HCT116 (cell line): ENCODE results near the gene MAML2. TPM values are rescaled to one million over a fixed set of nuclear protein-coding genes. Genes with fewer than 3 reads are reported as not detected.

Experiments
- ATAC-seq: fragments of 200-7000 bp; cut with Tn5 transposase; 2 replicates; pipeline ENCODE4 v1.9.1; 2020; ENCODE audit warnings: mild to moderate bottlenecking, moderate library complexity
- BruUV-seq: library from RNA; stranded (reverse); fragments of 400-500 nt; replicated peaks from 2 replicates; lab custom pipeline; 2021; lab: Mats Ljungman, UMichigan
- CTCF ChIA-PET: fragments of 300-600 bp; sonication (Branson Sonifier 250); formaldehyde crosslinking; loops from one replicate; lab custom pipeline; 2021; ENCODE audit warnings: antibody characterized with exemption; lab: Charles Lee
- POLR2A ChIA-PET: fragments of 300-600, 350-600 bp; sonication (Branson Sonifier 250); formaldehyde crosslinking; loops from one replicate; lab custom pipeline; 2021; ENCODE audit warnings: antibody characterized with exemption; lab: Charles Lee
- RAD21 ChIA-PET, 2 experiments: fragments of 300-600 bp; sonication (Branson Sonifier 250); formaldehyde crosslinking; loops; one replicate each; lab custom pipeline; 2023; ENCODE audit warnings: low total read pairs in 2 of 2; ENCODE audit not compliant: uncharacterized antibody in 2 of 2, unreplicated experiment in 2 of 2, low non-redundant PET in 1 of 2; lab: Charles Lee
- DNase-seq: peaks from one replicate; pipeline ENCODE4 v3.0.0-alpha.2; 2010; ENCODE audit warnings: low read depth, low spot score
- H2AFZ ChIP-seq: fragments of 200-600 bp; shearing (Covaris generic), sonication (generic); 2 replicates; pipeline ENCODE4 v1.6.1; 2017; ENCODE audit warnings: low read depth, mixed run types, mixed read lengths, antibody characterized with exemption, low read length; ENCODE audit not compliant: poor library complexity, severe bottlenecking
- H3K27ac ChIP-seq: 2 replicates; pipeline ENCODE4 v1.5.1; 2012; ENCODE audit warnings: low read depth, low read length
- H3K27me3 ChIP-seq: fragments of 200-600 bp; sonication (generic); 2 replicates; pipeline ENCODE4 v1.6.1; 2016; ENCODE audit warnings: mixed run types, low read length, mixed read lengths; ENCODE audit not compliant: insufficient read depth
- H3K36me3 ChIP-seq, 2 experiments: fragments of 200-500 bp in 1 of 2; fragments of 200-600 bp in 1 of 2; sonication (Bioruptor generic) in 1 of 2; sonication (generic) in 1 of 2; 2 replicates each; pipeline versions ENCODE4 v1.5.1 to v1.6.1; 2014 to 2016; ENCODE audit warnings: low read length in 2 of 2, inconsistent platforms in 1 of 2, mixed read lengths in 1 of 2, mixed run types in 1 of 2; ENCODE audit not compliant: insufficient read depth in 2 of 2, control insufficient read depth in 1 of 2
- H3K4me1 ChIP-seq, 2 experiments: fragments of 200-600 bp in 1 of 2; sonication (generic) in 1 of 2; 2 replicates each; pipeline versions ENCODE4 v1.5.1 to v1.6.1; 2012 to 2017; ENCODE audit warnings: low read length in 2 of 2, inconsistent platforms in 1 of 2, mild to moderate bottlenecking in 1 of 2, mixed read lengths in 1 of 2, mixed run types in 1 of 2, moderate library complexity in 1 of 2; ENCODE audit not compliant: insufficient read depth in 2 of 2, control insufficient read depth in 1 of 2
- H3K4me2 ChIP-seq: fragments of 200-600 bp; sonication (generic); 2 replicates; pipeline ENCODE4 v1.6.1; 2017; ENCODE audit warnings: mixed run types, low read length, mixed read lengths
- H3K4me3 ChIP-seq, 2 experiments: fragments of 200-600 bp in 1 of 2; sonication (generic) in 1 of 2; replicated peaks in 1 of 2; 2 replicates each; pipeline ENCODE4 v1.5.1; 2011 to 2016; ENCODE audit warnings: low read length in 2 of 2, control low read depth in 1 of 2, low read depth in 1 of 2, mild to moderate bottlenecking in 1 of 2, mixed read lengths in 1 of 2, mixed run types in 1 of 2
- H3K79me2 ChIP-seq: fragments of 200-600 bp; sonication (generic); 2 replicates; pipeline ENCODE4 v1.6.1; 2017; ENCODE audit warnings: mild to moderate bottlenecking, mixed run types, low read length, moderate library complexity, mixed read lengths; ENCODE audit not compliant: insufficient read depth
- H3K9ac ChIP-seq: fragments of 200-600 bp; sonication (generic); 2 replicates; pipeline ENCODE4 v1.6.1; 2016; ENCODE audit warnings: low read length, mixed read lengths
- H3K9me2 ChIP-seq: fragments of 200-600 bp; sonication (generic), shearing (Covaris generic); 2 replicates; pipeline ENCODE4 v1.6.1; 2017; ENCODE audit warnings: mixed run types, mild to moderate bottlenecking, moderate library complexity; ENCODE audit not compliant: insufficient read depth
- H3K9me3 ChIP-seq, 2 experiments: fragments of 200-500 bp in 1 of 2; fragments of 200-600 bp in 1 of 2; sonication (Bioruptor generic) in 1 of 2; sonication (generic) in 1 of 2; 2 replicates each; pipeline ENCODE4 v1.6.1; 2014 to 2017; ENCODE audit warnings: low read length in 2 of 2, mixed read lengths in 2 of 2, inconsistent platforms in 1 of 2, low read depth in 1 of 2, mild to moderate bottlenecking in 1 of 2, mixed run types in 1 of 2, moderate library complexity in 1 of 2; ENCODE audit not compliant: control insufficient read depth in 1 of 2, insufficient read depth in 1 of 2
- H4K20me1 ChIP-seq: fragments of 200-600 bp; sonication (generic), shearing (Covaris generic); 2 replicates; pipeline ENCODE4 v1.6.1; 2017; ENCODE audit warnings: mixed run types, mild to moderate bottlenecking, moderate library complexity; ENCODE audit not compliant: insufficient read depth
- EGR1 ChIP-seq: IDR thresholded peaks from 2 replicates; pipeline ENCODE4 v1.6.1; 2012; ENCODE audit warnings: low read depth
- SIN3A ChIP-seq: IDR thresholded peaks from 2 replicates; pipeline ENCODE4 v1.6.1; 2012; ENCODE audit warnings: low read depth
- SRF ChIP-seq: IDR thresholded peaks from 2 replicates; pipeline ENCODE4 v1.6.1; 2012; ENCODE audit warnings: low read depth
- YY1 ChIP-seq: IDR thresholded peaks from 2 replicates; pipeline ENCODE4 v1.6.1; 2011; ENCODE audit warnings: low read length, low read depth, moderate library complexity, mild to moderate bottlenecking; ENCODE audit not compliant: insufficient replicate concordance; ENCODE audit errors: extremely low read depth
- intact Hi-C: fragments of 100-400 bp; cut with micrococcal nuclease; formaldehyde crosslinking; loops from 2 replicates; pipeline ENCODE4 v1.10.0; 2022
- total RNA-seq: library from RNA; stranded (reverse); gene quantifications from one replicate; pipeline ENCODE4 v1.2.1, GENCODE V29; 2021; ENCODE audit not compliant: unreplicated experiment
- TF ChIP-seq, protein P1 (sequence below), 3 experiments: fragments of 200-600 bp in 1 of 3; sonication (generic) in 1 of 3; IDR thresholded peaks in 2 of 3; conservative IDR thresholded peaks in 1 of 3; 2 replicates each; pipeline ENCODE4 v1.5.1; 2012 to 2017; ENCODE audit warnings: low read depth in 2 of 3, low read length in 2 of 3, antibody characterized with exemption in 1 of 3, borderline replicate concordance in 1 of 3, control low read depth in 1 of 3, mild to moderate bottlenecking in 1 of 3, mixed read lengths in 1 of 3, mixed run types in 1 of 3, moderate library complexity in 1 of 3; ENCODE audit not compliant: insufficient read depth in 1 of 3
- TF ChIP-seq, protein P2 (sequence below): IDR thresholded peaks from 2 replicates; pipeline ENCODE4 v1.6.1; 2011; ENCODE audit warnings: mild to moderate bottlenecking, low read length, moderate library complexity; ENCODE audit not compliant: insufficient replicate concordance; ENCODE audit errors: extremely low read depth

MAML2 gene
- total RNA-seq, 1 experiment from 2014 or later, result 2.6 TPM

DNA sequence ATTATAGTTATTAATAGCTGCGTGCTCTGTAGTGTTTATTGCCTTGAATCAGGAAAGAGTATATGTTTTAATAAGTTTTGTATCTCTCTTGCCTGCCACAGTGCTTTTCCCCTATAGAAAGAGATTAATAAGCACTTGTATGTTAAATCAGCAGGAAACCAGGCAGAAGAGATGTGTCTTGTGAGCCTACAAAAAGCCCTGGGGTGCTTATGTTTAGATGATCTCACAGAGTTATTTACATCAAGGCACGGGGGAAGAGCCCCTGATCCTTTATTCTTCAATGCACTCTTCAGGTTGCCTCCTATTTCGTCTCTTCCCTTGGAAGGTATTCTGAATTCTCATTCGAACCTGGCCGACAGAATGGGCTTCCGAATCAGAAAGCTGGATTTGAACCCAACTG lies 183.0 kb downstream of the MAML2 start:
- Histone ChIP-seq H2AFZ (no peak overlapping the region), H4K20me1 (no peaks in the 10 kb centered on the region), H3K4me2 (no peak overlapping the region), H3K36me3 (no peaks in the 10 kb centered on the region), H3K27ac (no peak overlapping the region), H3K4me3 (no peak overlapping the region), H3K27me3 (no peaks in the 10 kb centered on the region), H3K4me1 (peaks cover 12 to 21% of the 10 kb centered on the region in 2 experiments; a peak in 3 of 4 replicates), H3K79me2 (no peaks in the 10 kb centered on the region), H3K9me3 (no peaks in the 10 kb centered on the region), H3K9ac (no peak overlapping the region), H3K9me2 (no peaks in the 10 kb centered on the region)
- TF ChIP-seq, protein P1, sequence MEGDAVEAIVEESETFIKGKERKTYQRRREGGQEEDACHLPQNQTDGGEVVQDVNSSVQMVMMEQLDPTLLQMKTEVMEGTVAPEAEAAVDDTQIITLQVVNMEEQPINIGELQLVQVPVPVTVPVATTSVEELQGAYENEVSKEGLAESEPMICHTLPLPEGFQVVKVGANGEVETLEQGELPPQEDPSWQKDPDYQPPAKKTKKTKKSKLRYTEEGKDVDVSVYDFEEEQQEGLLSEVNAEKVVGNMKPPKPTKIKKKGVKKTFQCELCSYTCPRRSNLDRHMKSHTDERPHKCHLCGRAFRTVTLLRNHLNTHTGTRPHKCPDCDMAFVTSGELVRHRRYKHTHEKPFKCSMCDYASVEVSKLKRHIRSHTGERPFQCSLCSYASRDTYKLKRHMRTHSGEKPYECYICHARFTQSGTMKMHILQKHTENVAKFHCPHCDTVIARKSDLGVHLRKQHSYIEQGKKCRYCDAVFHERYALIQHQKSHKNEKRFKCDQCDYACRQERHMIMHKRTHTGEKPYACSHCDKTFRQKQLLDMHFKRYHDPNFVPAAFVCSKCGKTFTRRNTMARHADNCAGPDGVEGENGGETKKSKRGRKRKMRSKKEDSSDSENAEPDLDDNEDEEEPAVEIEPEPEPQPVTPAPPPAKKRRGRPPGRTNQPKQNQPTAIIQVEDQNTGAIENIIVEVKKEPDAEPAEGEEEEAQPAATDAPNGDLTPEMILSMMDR (IDR thresholded peaks at IDR 0.05 in 2 of 3, conservative IDR thresholded peaks at IDR 0.05 in 1 of 3; ENCODE audit: borderline replicate concordance in 1 of 3, insufficient read depth in 1 of 3, low read depth in 2 of 3, low read length in 2 of 3), result no peak
- TF ChIP-seq, protein P2, sequence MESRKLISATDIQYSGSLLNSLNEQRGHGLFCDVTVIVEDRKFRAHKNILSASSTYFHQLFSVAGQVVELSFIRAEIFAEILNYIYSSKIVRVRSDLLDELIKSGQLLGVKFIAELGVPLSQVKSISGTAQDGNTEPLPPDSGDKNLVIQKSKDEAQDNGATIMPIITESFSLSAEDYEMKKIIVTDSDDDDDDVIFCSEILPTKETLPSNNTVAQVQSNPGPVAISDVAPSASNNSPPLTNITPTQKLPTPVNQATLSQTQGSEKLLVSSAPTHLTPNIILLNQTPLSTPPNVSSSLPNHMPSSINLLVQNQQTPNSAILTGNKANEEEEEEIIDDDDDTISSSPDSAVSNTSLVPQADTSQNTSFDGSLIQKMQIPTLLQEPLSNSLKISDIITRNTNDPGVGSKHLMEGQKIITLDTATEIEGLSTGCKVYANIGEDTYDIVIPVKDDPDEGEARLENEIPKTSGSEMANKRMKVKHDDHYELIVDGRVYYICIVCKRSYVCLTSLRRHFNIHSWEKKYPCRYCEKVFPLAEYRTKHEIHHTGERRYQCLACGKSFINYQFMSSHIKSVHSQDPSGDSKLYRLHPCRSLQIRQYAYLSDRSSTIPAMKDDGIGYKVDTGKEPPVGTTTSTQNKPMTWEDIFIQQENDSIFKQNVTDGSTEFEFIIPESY, result no peak
- TF ChIP-seq SRF (no peak), SIN3A (no peak), YY1 (no peak), EGR1 (no peak)
- intact Hi-C loops, result no loop called here
- BruUV-seq, result no TSS peak
- ChIA-PET RAD21 (no interaction called here), POLR2A (no interaction called here), CTCF (no interaction called here)
- DNase-seq (no peak), ATAC-seq (no peak)
